ENCODE measurements around the gene ELAVL3. TPM values are rescaled to one million over a fixed set of nuclear protein-coding genes. Genes with fewer than 3 reads are reported as not detected.

The ELAVL3 gene
- total RNA-seq, 1 donor from 2014 or later, result 42.8 TPM

GRCh38 chr19:11418549-11419506, 62.0 kb downstream of the ELAVL3 start, which contains the start of gene RGL3:
Gene RGL3, minus strand, starts transcription at chr19:11419314. Its CDS starts 36 bp downstream, at chr19:11419278.
- Mint-ChIP-seq H3K36me3 (ENCODE audit: low read depth) (no peaks in the 10 kb centered on the region), H3K27ac (ENCODE audit: unreplicated experiment) (no peak within 1 kb of the TSS), H3K4me1 (peaks cover 14% of the 10 kb centered on the region), H3K27me3 (ENCODE audit: low read depth) (peaks cover 93% of the 10 kb centered on the region), H3K9me3 (no peaks in the 10 kb centered on the region), H3K4me3 (peak within 1 kb of the TSS; percentile 59)
- TF ChIP-seq, protein P1, sequence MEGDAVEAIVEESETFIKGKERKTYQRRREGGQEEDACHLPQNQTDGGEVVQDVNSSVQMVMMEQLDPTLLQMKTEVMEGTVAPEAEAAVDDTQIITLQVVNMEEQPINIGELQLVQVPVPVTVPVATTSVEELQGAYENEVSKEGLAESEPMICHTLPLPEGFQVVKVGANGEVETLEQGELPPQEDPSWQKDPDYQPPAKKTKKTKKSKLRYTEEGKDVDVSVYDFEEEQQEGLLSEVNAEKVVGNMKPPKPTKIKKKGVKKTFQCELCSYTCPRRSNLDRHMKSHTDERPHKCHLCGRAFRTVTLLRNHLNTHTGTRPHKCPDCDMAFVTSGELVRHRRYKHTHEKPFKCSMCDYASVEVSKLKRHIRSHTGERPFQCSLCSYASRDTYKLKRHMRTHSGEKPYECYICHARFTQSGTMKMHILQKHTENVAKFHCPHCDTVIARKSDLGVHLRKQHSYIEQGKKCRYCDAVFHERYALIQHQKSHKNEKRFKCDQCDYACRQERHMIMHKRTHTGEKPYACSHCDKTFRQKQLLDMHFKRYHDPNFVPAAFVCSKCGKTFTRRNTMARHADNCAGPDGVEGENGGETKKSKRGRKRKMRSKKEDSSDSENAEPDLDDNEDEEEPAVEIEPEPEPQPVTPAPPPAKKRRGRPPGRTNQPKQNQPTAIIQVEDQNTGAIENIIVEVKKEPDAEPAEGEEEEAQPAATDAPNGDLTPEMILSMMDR (conservative IDR thresholded peaks at IDR 0.05), result no peak
- DNase-seq (ENCODE audit: low read depth, low spot score), result no peak

DNA sequence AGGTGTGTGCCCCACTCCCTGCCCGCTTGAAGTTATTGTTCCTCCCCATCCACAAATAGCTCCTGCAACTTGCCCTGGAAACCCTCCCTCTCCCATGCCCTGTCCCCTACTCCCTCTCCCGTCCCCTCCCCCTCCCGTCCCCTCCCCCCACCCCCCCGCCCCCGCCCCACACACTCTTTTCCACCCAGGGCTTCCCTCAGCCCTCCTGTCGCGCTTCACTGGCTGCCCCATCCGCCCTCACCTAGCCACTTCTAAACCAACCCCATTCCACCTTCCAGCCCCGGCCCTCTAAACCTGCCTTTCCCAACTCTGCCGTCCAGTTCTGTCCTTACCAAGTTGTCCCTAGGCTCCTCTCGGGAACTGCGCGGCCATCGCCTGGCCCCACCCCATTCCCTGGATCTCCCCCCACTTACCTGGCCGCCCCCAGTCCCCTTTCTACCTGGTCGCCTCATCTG, 62.7 kb downstream of the ELAVL3 start:
- TF ChIP-seq, protein P1 (conservative IDR thresholded peaks at IDR 0.05), result no peak
- H3K4me3 Mint-ChIP-seq, result no peak overlapping the region
- H3K9me3 Mint-ChIP-seq, result no peaks in the 10 kb centered on the region
- no peaks in the 10 kb centered on the region for H3K36me3 Mint-ChIP-seq (ENCODE audit: low read depth)
- peaks cover 14% of the 10 kb centered on the region for H3K4me1 Mint-ChIP-seq
- no peak overlapping the region for H3K27ac Mint-ChIP-seq (ENCODE audit: unreplicated experiment)
- DNase-seq (ENCODE audit: low read depth, low spot score), result no peak
- peaks cover 86% of the 10 kb centered on the region for H3K27me3 Mint-ChIP-seq (ENCODE audit: low read depth)

DNA sequence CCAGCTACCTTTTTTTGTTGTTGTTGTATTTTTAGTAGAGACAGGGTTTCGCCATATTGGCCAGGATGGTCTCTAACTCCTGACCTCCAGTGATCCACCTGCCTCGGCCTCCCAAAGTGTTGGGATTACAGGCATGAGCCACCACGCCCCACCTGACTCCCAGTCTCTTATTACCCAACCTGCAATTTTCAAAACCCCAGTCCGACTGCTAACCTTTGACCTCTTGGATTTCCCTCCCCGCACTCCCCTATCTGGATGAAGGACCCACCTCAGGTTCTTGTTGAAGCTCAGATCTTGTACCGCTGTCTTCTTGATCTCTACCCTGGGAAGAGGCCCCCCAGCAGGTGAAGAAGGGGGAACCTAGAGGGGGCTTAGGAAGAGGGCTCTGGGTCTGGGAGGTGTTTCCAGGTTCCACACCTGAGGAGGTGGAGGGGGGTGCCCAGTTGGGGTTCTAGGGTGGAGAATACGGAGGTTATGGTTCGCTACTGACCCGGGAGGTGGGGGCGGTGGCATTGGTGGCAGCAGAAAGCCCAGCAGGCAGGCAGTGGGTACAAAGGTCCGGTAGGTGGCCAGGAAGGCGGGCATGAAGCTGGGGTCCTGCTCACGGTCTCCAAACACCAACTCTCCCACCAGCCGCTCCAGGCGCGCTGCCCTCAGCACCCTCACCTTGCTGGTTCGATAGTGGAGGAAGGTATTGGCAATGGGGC, 64.3 kb downstream of the ELAVL3 start:
- H3K27ac Mint-ChIP-seq (ENCODE audit: unreplicated experiment), result no peak overlapping the region
- H3K4me3 Mint-ChIP-seq, result no peak overlapping the region
- H3K9me3 Mint-ChIP-seq, result no peaks in the 10 kb centered on the region
- DNase-seq (ENCODE audit: low read depth, low spot score), result no peak
- H3K36me3 Mint-ChIP-seq (ENCODE audit: low read depth), result no peaks in the 10 kb centered on the region
- peaks cover 70% of the 10 kb centered on the region for H3K27me3 Mint-ChIP-seq (ENCODE audit: low read depth)
- TF ChIP-seq, protein P1 (conservative IDR thresholded peaks at IDR 0.05), result no peak
- H3K4me1 Mint-ChIP-seq, result peaks cover 11% of the 10 kb centered on the region

DNA sequence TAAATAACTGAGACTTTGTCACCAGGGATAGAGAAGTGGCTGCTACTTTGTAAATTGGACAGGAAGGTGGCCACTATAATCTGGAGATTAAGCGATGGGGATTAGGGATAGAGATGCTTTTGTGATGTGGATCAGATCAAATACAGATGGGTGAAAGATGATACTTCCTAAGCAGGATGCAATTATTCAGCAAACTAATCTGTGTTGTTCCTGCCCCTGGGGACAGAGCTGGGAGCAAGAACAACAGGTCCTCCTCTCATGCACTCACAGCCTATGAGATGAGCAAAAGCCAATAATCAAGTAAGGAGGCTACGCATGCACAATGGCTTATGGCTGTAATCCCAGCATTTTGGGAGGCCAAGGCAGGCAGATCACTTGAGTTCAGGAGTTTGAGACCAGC, 66.3 kb downstream of the ELAVL3 start:
- Mint-ChIP-seq H3K4me1 (peaks cover 3% of the 10 kb centered on the region), H3K4me3 (no peak overlapping the region)
- TF ChIP-seq, protein P1 (conservative IDR thresholded peaks at IDR 0.05), result no peak

GRCh38 chr19:11410682-11411081, 70.2 kb downstream of the ELAVL3 start:
- Mint-ChIP-seq H3K27me3 (ENCODE audit: low read depth) (peaks cover 18% of the 10 kb centered on the region), H3K36me3 (ENCODE audit: low read depth) (no peaks in the 10 kb centered on the region), H3K4me1 (no peaks in the 10 kb centered on the region), H3K4me3 (no peak overlapping the region), H3K27ac (ENCODE audit: unreplicated experiment) (no peak overlapping the region), H3K9me3 (no peaks in the 10 kb centered on the region)
- DNase-seq (ENCODE audit: low read depth, low spot score), result no peak
- TF ChIP-seq, protein P1 (conservative IDR thresholded peaks at IDR 0.05), result no peak

More for the DNA sequence above, 66.3 kb downstream of the ELAVL3 start:
- Mint-ChIP-seq H3K9me3 (no peaks in the 10 kb centered on the region), H3K27ac (ENCODE audit: unreplicated experiment) (no peak overlapping the region), H3K36me3 (ENCODE audit: low read depth) (no peaks in the 10 kb centered on the region), H3K27me3 (ENCODE audit: low read depth) (peaks cover 57% of the 10 kb centered on the region)
- no peak for DNase-seq (ENCODE audit: low read depth, low spot score)
